CD4-positive, alpha-beta T cell treated with Interleukin-15 for 1 hour (primary cell): ENCODE measurements around the gene PARD3.
"Not testable (repeated sequence)": the region's sequence is repeated elsewhere in the genome, so short reads cannot be mapped to it uniquely, and the experiment has no call there.

ENCODE experiments used
- DNase-seq: peaks from one replicate; pipeline ENCODE4 v3.0.0-alpha.2; 2020

PARD3 gene

GRCh38 chr10:34795334-34795733 is 19.8 kb downstream of the PARD3 start:
- DNase-seq: no peak

GRCh38 chr10:34794835-34795234 is 20.3 kb downstream of the PARD3 start:
- no peak for DNase-seq

- not testable (repeated sequence) for DNase-seq
Measured at GRCh38 chr10:34793581-34793980, 21.5 kb downstream of the PARD3 start.

GRCh38 chr10:34792881-34793280 is 22.2 kb downstream of the PARD3 start:
- DNase-seq: no peak

- no peak for DNase-seq
Measured at GRCh38 chr10:34791947-34792346, 23.1 kb downstream of the PARD3 start.

GRCh38 chr10:34791228-34791627 is 23.9 kb downstream of the PARD3 start:
- DNase-seq: no peak

- DNase-seq: no peak
Measured at GRCh38 chr10:34789966-34790506, 25.1 kb downstream of the PARD3 start.

GRCh38 chr10:34786464-34786863 is 28.6 kb downstream of the PARD3 start:
- no peak for DNase-seq

GRCh38 chr10:34781711-34782110 is 33.4 kb downstream of the PARD3 start:
- DNase-seq: no peak

- no peak for DNase-seq
Measured at GRCh38 chr10:34780818-34781380, 34.2 kb downstream of the PARD3 start.

- DNase-seq: no peak
Measured at GRCh38 chr10:34778237-34778636, 36.9 kb downstream of the PARD3 start.

- no peak for DNase-seq
Measured at GRCh38 chr10:34776090-34776690, 38.9 kb downstream of the PARD3 start.

- no peak for DNase-seq
Measured at GRCh38 chr10:34775044-34775637, 40.0 kb downstream of the PARD3 start.

GRCh38 chr10:34773636-34774630 is 41.2 kb downstream of the PARD3 start:
- no peak for DNase-seq

- DNase-seq: no peak
Measured at GRCh38 chr10:34771525-34771924, 43.6 kb downstream of the PARD3 start.

- no peak for DNase-seq
Measured at GRCh38 chr10:34771106-34771505, 44.0 kb downstream of the PARD3 start.

- no peak for DNase-seq
Measured at GRCh38 chr10:34769899-34770298, 45.2 kb downstream of the PARD3 start.

GRCh38 chr10:34768972-34769330 is 46.1 kb downstream of the PARD3 start:
- DNase-seq: no peak

- no peak for DNase-seq
Measured at GRCh38 chr10:34768261-34768971, 46.7 kb downstream of the PARD3 start.

- no peak for DNase-seq
Measured at GRCh38 chr10:34766811-34767494, 48.1 kb downstream of the PARD3 start.

- DNase-seq: no peak
Measured at GRCh38 chr10:34766266-34766600, 48.9 kb downstream of the PARD3 start.

GRCh38 chr10:34764472-34764946 is 50.6 kb downstream of the PARD3 start:
- no peak for DNase-seq
